GM19463 (cell line): ENCODE results near the gene CCDC120.
A peak's percentile ranks its signal among the peaks of the same experiment; 100 is the strongest.

Experiments used
- ATAC-seq: cut with Tn5 transposase; IDR thresholded peaks from one replicate; pipeline ENCODE4 v1.9.1; 2021; ENCODE audit warnings: mild to moderate bottlenecking, moderate library complexity; ENCODE audit not compliant: unreplicated experiment

The CCDC120 gene

GRCh38 chrX:49058794-49059193 is at the start of gene CCDC120:
Gene CCDC120, plus strand, starts transcription at chrX:49058999. Its CDS starts 3,043 bp downstream, at chrX:49062042.
- no peak for ATAC-seq

- ATAC-seq, result no peak
These were observed 39.7 kb upstream of the CCDC120 start for GRCh38 chrX:49019050-49019449.

GRCh38 chrX:49019599-49020249 is 39.1 kb upstream of the CCDC120 start:
- no peak for ATAC-seq

GRCh38 chrX:49029876-49030275 is 28.9 kb upstream of the CCDC120 start:
- ATAC-seq, result no peak

GRCh38 chrX:49030283-49030682 is 28.5 kb upstream of the CCDC120 start:
- no peak for ATAC-seq

- no peak for ATAC-seq
These were observed 20.8 kb upstream of the CCDC120 start for GRCh38 chrX:49037883-49038475.

- no peak for ATAC-seq
These were observed 19.0 kb upstream of the CCDC120 start for GRCh38 chrX:49039598-49040375.

- ATAC-seq, result no peak
These were observed 18.3 kb upstream of the CCDC120 start for GRCh38 chrX:49040376-49040955.

- no peak for ATAC-seq
These were observed 16.8 kb upstream of the CCDC120 start for GRCh38 chrX:49041744-49042580.

GRCh38 chrX:49042581-49043219 is 16.1 kb upstream of the CCDC120 start:
- ATAC-seq, result no peak

GRCh38 chrX:49043220-49043986 is 15.4 kb upstream of the CCDC120 start, which contains the start of gene TFE3:
Gene TFE3, minus strand, starts transcription at chrX:49043357. Its CDS starts 131 bp downstream, at chrX:49043226.
- peak; percentile 89 for ATAC-seq

GRCh38 chrX:49043987-49044281 is 14.9 kb upstream of the CCDC120 start:
- ATAC-seq, result no peak

GRCh38 chrX:49053223-49054072 is 5.4 kb upstream of the CCDC120 start:
- peak; percentile 66 for ATAC-seq

- no peak for ATAC-seq
These were observed 4.6 kb upstream of the CCDC120 start for GRCh38 chrX:49054073-49054762.

GRCh38 chrX:49059201-49059600 is 402 bp downstream of the CCDC120 start:
- no peak for ATAC-seq

- ATAC-seq, result no peak
These were observed 884 bp downstream of the CCDC120 start for GRCh38 chrX:49059681-49060085.

- ATAC-seq, result no peak
These were observed 2.1 kb downstream of the CCDC120 start for GRCh38 chrX:49060914-49061313.

- no peak for ATAC-seq
These were observed 2.7 kb downstream of the CCDC120 start for GRCh38 chrX:49061490-49061889.
